Glomerular visceral epithelial cell (primary cell): ENCODE data around the gene TFB2M.

Source experiments
- DNase-seq: peaks from one replicate; pipeline ENCODE4 v3.0.0-alpha.2; 2016; ENCODE audit errors: extremely low spot score

Gene TFB2M

DNA sequence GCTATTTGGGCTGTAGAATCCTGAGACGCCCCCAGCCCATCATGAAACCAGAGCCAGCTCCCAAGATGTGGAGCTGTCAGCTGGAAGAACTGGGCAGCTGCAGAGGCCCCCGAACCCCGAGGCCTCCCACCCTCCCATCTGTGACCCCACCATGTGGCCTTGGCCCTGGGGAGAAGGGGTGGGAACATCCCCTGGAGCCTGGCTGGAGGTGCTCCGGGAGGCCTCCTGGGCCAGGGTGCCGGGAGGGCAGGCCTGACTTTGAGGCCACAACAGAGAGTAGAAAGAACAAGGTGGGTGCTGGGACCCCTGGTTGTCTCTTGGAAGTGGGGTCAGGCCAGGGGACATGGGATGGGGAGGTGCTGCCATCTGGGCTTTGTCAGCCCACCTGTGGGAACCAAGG lies 53.0 kb downstream of the TFB2M start:
- DNase-seq: no peak

DNA sequence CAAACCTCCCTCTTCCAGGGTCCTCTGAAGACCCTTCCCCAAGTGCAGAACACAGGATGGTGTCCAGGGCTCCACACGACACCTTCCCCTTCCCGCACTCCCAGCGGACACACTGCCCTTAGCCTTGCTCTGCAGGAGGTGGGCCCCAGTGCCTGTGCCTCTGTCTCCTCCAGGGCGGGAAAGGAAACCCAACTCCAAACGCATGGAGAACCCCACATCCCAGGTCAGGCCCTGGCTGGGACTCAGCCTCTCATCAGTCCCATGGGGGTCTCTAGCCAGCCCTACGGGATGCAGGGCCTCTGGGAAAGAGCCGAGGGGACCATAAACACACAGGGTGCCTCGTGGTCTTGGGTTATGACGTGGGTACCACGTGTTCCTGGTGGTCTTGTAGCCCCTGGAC lies 53.4 kb downstream of the TFB2M start:
- no peak for DNase-seq

DNA sequence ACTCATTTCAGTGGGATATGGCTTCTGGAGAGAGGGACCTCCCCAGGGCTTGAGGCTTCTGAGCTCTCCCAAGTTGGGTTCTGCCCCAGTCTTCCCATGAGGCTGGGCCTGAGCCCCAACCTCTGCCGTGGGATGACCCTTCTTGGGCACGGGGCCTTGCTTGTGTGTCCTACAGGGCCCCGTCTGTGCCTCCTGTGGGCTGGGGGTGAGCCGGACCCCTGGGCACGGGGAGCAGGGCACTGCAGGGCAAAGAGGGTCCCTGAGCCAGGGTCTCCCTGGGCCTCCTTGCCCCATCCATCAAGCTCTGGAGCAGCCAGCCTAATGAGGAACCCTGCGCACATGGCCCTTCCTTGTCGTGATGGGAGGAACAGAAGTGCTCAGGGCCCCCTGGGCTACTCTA lies 53.8 kb downstream of the TFB2M start:
- no peak for DNase-seq

DNA sequence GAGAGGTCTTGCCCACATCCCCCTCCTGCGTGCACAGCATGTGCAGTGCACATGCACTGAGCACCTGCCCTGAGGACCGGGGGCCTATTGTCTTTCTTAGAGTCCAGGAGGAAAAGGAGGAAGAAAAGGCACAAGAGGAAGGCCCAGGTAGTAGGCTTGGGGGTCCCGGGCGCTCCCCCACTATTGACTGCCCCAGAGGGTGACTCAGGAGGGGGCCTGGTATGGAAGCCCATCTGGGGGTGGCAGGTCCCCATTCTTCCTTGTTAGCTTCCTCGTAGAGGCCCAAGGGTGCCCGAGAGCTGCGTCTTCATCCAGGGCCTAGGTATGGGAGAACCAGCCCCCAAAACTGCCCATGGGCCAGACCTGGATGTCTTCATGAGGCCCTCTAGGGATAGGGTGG lies 54.9 kb downstream of the TFB2M start:
- no peak for DNase-seq

DNA sequence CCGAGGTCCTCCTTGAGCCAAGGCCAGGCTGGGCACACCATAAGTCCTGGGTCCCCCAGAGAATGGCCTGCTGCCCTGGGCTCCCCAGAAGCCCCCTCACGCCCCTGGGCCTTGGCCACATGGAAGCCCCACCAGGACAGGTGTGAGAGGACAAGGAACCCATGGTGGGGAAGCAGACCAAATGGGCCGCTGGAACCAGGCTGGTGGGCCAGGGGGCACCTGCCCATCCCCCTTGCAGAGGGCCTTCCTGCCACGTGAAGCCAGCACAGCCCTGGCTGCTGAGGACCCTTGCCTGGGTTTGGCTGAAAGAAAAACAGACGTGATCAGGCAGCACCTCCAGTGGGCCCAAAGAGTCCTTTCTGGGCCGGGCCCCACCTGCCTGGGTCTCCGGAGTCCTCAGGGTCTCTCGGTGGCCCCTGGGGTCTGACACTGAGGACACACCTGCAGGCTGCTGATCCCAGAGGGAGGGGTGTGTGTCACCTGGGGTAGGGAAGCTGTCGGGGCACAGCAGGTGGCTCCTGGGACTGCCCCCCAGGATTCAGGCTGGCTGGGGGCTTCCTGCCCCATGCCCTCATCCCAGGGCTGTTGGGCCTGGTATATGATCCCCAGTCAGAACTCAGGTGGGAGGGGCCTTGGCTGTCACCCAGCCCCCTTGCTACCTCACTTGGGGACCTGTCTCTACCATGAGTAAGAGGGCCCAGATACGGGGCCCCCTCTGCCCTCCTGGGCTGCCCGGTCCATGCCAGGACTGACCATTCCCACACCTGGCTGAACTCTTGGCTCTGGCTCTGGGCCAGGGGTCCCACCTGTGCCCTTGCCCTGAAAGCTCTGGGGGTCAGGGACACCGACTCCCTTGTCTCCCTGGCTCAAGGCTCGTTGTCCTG lies 55.7 kb downstream of the TFB2M start:
- no peak for DNase-seq

DNA sequence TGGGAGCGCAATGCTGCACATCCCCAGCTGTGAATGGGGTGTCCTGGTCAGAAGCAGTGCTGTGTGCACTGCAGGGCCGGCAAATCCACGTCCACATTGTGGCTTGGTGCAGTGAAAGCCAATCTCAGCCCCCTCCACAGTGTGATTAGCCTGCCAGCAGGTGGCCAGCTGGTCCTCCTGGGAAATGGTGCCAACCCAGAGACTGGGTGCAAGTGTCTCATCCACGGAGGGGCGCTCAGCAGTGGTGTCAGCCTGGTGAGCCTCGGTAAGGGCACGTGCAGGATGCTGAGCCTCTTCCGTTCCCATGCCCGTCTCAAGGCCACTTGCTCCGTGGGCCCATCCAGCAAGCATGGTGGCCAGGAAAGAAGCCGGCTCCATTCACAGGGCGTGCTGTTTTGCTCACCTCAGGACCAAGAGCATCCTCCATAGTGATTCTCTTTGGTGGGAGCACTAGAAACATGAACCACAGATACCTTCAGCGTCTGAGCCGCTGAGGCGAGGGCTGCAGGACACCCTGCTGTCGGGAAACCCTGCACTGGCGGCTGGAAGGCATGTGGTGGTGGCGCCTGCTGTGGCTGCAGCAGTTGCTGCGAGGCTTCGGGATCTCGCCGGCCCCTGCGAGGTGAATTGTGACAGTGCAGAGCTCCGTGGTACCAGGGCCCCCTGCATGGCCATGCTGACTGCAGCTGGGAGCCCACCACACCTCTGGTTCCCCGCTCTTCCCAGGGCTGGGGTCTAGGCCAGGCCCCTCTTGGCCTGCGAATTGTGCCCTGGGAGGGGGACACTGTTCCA lies 57.0 kb downstream of the TFB2M start:
- no peak for DNase-seq

DNA sequence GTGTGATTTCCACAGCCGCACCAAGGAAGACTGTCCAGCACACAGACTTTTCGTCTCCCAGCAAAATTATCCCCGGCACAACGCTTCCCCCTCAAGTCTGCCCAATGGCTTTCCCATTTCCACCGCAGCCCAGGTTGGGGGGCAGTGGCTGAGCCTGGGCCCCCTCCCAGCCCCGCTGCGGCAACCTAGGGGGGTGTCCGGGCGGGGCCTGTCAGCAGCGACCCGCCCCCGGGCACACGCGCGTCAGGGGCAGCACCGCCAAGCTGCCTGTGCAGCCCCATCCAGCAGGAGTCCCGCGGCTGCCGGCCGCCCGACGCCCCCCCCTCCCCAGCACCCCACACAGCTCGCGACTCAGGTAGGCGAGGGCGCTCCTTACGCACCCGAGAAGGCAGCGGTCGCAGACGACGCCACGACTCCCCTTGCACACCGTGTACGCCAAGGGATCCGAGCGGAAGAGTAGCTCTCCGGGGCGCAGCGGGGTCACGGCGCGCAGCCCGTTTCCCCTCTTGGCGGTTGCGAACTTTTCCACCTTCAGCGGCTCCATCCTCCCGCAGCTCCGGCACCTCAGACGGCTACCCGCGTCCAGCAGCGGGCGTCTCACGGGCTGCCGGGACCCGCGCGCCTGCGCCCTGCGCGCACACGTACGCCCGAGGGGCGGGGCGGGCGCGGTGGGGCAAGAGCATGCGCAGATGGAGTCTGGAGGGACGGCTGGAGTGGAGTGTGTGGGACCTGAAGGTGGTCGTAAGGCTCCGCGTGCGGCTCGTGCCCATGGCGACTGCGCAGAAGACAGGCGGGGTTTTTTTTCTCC lies 59.2 kb downstream of the TFB2M start, which contains the start of gene SMYD3:
Gene SMYD3, minus strand, starts transcription at position 606 of the 808 bp plus-strand sequence.
- DNase-seq: peak; percentile 85

DNA sequence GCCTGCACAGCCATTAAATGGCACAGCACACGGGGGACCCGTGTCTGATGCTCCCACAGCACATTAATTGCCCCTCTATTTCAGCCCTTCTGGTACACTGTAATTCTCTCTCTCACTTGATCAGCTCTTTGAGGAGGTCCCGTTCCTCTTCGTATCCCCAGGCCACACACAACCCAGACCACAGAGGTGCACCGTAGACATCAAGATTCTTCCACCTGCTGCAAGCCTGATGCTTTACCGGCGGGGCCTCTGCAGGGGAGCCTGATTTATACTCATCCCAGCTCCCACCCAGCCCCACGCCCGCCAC lies 59.7 kb downstream of the TFB2M start:
- no peak for DNase-seq

DNA sequence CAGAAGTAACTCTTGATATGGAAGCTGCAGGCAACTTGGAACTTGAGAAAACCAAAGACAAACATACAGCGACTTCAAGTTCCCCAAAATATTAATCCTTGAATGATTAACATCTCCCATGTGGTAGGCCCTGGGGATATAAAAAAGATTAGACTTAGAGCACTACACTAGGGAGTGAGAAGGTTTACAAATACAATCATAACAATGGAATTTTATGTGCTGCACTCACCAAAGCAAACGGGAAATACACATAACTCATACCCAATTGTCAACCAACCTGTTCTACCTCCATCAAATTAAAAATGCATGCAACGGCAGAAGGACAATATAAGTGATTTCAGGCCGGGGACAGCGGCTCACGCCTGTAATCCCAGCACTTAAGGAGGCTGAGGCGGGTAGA lies 62.7 kb downstream of the TFB2M start:
- DNase-seq: no peak

DNA sequence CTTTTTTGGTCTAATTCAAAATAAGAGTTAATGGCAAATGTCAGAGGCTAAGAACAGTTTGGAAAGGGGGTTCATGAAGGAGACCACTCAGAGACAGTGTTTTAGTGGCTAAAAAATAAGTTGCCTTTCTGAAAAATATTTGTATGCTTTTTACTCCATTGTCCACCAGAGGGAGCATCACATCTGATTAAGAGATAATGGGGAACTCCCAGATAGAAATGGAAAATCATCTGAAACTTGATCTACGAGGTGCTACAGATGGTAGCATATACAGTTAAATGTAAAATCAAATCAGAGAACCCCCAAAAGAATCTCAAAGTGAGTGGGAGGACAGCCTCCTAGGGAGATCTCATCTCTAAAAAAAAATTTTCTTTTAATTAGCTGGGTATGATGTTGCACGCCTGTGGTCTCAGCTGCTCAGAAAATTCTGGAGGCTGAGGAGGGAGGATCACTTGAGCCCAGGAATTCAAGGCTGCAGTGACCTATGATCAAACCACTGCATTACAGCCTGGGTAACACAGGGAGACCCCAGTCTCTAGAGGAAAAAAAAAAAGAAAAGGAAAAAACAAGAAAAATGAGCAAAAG lies 68.6 kb downstream of the TFB2M start:
- peak; percentile 75 for DNase-seq

DNA sequence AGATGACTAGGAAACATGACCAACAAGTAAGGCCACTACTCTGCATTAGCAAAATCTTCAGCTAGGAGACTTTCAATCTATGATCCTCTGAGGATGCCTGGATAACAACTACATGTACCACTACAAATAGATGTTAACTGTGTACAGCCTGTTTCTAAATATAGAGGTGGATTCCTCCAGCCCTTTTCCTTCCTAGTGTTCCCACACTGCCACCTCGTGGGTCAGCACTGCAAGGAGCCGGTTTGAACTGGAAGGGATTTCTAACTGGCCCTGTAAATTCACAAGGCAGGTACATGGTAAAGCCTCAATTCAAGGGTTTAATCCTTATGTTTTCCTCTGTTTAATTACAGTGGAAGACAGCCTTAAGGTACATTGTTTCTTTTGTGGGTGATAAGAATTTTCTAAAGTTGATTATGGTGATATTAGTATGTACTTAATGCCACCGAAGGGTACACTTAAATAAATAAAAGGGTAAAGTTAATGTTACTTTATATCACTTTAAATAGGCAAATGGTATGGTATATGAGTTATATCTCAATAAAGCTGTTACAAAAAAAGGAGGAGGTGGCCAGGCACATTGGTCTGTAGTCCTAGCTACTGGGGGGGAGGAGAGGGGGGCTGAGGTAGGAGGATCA lies 73.3 kb downstream of the TFB2M start:
- peak; percentile 71 for DNase-seq

DNA sequence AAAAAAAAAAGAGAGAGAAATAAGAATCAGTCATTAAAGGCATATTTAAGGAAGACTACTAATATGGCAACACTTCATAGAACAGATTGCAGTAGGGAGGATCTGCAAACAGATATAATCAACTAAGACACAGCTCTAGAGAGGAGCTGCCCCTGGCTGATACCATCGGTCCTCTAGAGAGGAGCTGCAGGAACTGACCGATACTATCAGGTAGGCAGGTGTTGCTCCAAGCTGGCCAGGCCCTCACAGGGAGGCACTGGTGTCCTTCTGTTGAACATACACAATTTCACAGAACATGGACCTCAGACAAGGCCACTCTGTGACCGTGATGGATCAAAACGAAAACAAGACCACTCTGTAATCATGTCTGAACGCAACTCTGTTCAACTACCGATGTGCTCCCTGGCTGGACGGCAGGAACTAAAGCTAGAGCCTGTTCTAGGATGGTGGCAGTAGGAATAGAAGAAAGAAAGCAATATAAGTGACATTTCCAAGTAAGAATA lies 74.5 kb downstream of the TFB2M start:
- no peak for DNase-seq
